ENCODE results near the gene PPP2R1B.
"Not testable (repeated sequence)": the region's sequence is repeated elsewhere in the genome, so short reads cannot be mapped to it uniquely, and the experiment has no call there.

The PPP2R1B gene

GRCh38 chr11:111723595-111723994 lies 42.6 kb downstream of the PPP2R1B start:
- DNase-seq, result no peak

GRCh38 chr11:111722501-111722900 lies 43.7 kb downstream of the PPP2R1B start:
- DNase-seq, result no peak

- no peak for DNase-seq
Observed at GRCh38 chr11:111720801-111721494, 45.2 kb downstream of the PPP2R1B start.

- no peak for DNase-seq
Observed at GRCh38 chr11:111719379-111719778, 46.8 kb downstream of the PPP2R1B start.

GRCh38 chr11:111718859-111719258 lies 47.3 kb downstream of the PPP2R1B start:
- no peak for DNase-seq

GRCh38 chr11:111718436-111718835 lies 47.8 kb downstream of the PPP2R1B start:
- no peak for DNase-seq

- not testable (repeated sequence) for DNase-seq
Observed at GRCh38 chr11:111717660-111718059, 48.5 kb downstream of the PPP2R1B start.

- DNase-seq, result no peak
Observed at GRCh38 chr11:111715142-111715816, 50.9 kb downstream of the PPP2R1B start.

GRCh38 chr11:111714522-111714921 lies 51.7 kb downstream of the PPP2R1B start:
- DNase-seq, result no peak

- no peak for DNase-seq
Observed at GRCh38 chr11:111707691-111708067, 58.5 kb downstream of the PPP2R1B start.

GRCh38 chr11:111707039-111707690 lies 59.0 kb downstream of the PPP2R1B start:
- no peak for DNase-seq

- no peak for DNase-seq
Observed at GRCh38 chr11:111703576-111703975, 62.6 kb downstream of the PPP2R1B start.

GRCh38 chr11:111702623-111703022 lies 63.6 kb downstream of the PPP2R1B start:
- DNase-seq, result no peak

- no peak for DNase-seq
Observed at GRCh38 chr11:111700162-111700561, 66.0 kb downstream of the PPP2R1B start.

GRCh38 chr11:111699579-111700156 lies 66.5 kb downstream of the PPP2R1B start:
- no peak for DNase-seq

GRCh38 chr11:111698852-111699559 lies 67.2 kb downstream of the PPP2R1B start:
- DNase-seq, result no peak

- no peak for DNase-seq
Observed at GRCh38 chr11:111697933-111698371, 68.2 kb downstream of the PPP2R1B start.

GRCh38 chr11:111696556-111696955 lies 69.6 kb downstream of the PPP2R1B start:
- no peak for DNase-seq

- DNase-seq, result no peak
Observed at GRCh38 chr11:111694851-111695250, 71.3 kb downstream of the PPP2R1B start.

GRCh38 chr11:111693224-111693937 lies 72.8 kb downstream of the PPP2R1B start:
- DNase-seq, result no peak

- no peak for DNase-seq
Observed at GRCh38 chr11:111691741-111692140, 74.4 kb downstream of the PPP2R1B start.

- DNase-seq, result no peak
Observed at GRCh38 chr11:111691176-111691575, 75.0 kb downstream of the PPP2R1B start.
